Right lobe of liver (tissue), 4 donors: Measurements from ENCODE around the gene COX20.

Experiments used
- POLR2A ChIP-seq: fragments of 450-650 bp; IDR thresholded peaks from one replicate; pipeline ENCODE4 v1.6.1; 2017; ENCODE audit warnings: antibody characterized with exemption, mild to moderate bottlenecking
- TF ChIP-seq, protein P1 (sequence below), 4 donors: fragments of 200-600 bp in 3 of 4; fragments of 450-650 bp in 1 of 4; IDR thresholded peaks; one replicate each; pipeline versions ENCODE4 v1.5.1 to v1.8.0; 2016 to 2022; ENCODE audit warnings: antibody characterized with exemption in 4 of 4, mild to moderate bottlenecking in 2 of 4
- donor health status: DM: no; HTN: no; CAD: no.
- donor health status: DM: no; HTN: no; CAD: no.
- donor health status: DM: no; HTN: yes; CAD: no.

DNA sequence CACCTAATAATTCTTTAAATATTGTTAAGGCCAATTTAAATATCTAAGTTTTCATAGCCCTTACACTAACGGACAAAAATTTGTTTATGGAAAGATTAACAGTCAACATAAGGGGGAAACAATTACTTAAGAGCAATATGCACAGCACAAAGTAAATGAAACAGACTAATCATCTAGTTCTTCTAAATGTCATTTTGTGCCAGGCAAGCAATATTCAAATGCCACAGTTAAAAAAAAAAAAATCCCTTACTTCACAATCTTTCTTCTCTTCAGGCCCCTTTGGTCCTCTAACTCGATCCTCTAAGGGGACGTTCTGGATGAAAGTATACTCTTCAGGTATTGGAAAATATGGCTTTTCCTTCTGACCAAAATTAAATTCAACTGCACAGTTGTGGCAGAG, 22.3 kb downstream of the COX20 start:
- TF ChIP-seq, protein P1, sequence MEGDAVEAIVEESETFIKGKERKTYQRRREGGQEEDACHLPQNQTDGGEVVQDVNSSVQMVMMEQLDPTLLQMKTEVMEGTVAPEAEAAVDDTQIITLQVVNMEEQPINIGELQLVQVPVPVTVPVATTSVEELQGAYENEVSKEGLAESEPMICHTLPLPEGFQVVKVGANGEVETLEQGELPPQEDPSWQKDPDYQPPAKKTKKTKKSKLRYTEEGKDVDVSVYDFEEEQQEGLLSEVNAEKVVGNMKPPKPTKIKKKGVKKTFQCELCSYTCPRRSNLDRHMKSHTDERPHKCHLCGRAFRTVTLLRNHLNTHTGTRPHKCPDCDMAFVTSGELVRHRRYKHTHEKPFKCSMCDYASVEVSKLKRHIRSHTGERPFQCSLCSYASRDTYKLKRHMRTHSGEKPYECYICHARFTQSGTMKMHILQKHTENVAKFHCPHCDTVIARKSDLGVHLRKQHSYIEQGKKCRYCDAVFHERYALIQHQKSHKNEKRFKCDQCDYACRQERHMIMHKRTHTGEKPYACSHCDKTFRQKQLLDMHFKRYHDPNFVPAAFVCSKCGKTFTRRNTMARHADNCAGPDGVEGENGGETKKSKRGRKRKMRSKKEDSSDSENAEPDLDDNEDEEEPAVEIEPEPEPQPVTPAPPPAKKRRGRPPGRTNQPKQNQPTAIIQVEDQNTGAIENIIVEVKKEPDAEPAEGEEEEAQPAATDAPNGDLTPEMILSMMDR (IDR thresholded peaks at IDR 0.05): no peak
- TF ChIP-seq POLR2A: no peak
